OCI-LY3 (cell line): ENCODE data around the gene ADRB2.

Experiments used
- H2AFZ ChIP-seq: fragments of 200-600, 300-600 bp; shearing (Covaris generic); 2 replicates; pipeline ENCODE4 v1.6.0; 2014; ENCODE audit warnings: antibody characterized with exemption, low read depth, low read length
- H3K27ac ChIP-seq: fragments of 200-600, 300-600 bp; sonication (generic); 2 replicates; pipeline ENCODE4 v1.5.1; 2014; ENCODE audit warnings: mild to moderate bottlenecking, low read length, moderate library complexity, mixed read lengths
- H3K27me3 ChIP-seq: fragments of 200-600, 300-600 bp; sonication (generic); 2 replicates; pipeline ENCODE4 v1.6.1; 2014; ENCODE audit warnings: low read depth, low read length, mixed read lengths
- H3K36me3 ChIP-seq: fragments of 200-600, 300-600 bp; sonication (generic); replicated peaks from 2 replicates; pipeline ENCODE3; 2014; ENCODE audit warnings: low read depth, low read length, mixed read lengths
- H3K4me1 ChIP-seq: fragments of 300-600, 200-600 bp; sonication (generic); 2 replicates; pipeline ENCODE4 v1.6.1; 2014; ENCODE audit warnings: low read length, mixed read lengths
- H3K4me2 ChIP-seq: fragments of 200-600, 300-600 bp; sonication (generic); 2 replicates; pipeline ENCODE4 v1.6.1; 2014; ENCODE audit warnings: low read length, mixed read lengths
- H3K4me3 ChIP-seq: fragments of 300-600, 200-600 bp; sonication (generic); 2 replicates; pipeline ENCODE4 v1.5.1; 2014; ENCODE audit warnings: antibody characterized with exemption, mild to moderate bottlenecking, low read length, moderate library complexity
- H3K79me2 ChIP-seq: fragments of 300-600, 200-600 bp; shearing (Covaris generic); 2 replicates; pipeline ENCODE4 v1.6.1; 2014; ENCODE audit warnings: mild to moderate bottlenecking, low read length, mixed read lengths
- H3K9ac ChIP-seq: fragments of 300-600, 200-600 bp; shearing (Covaris generic); 2 replicates; pipeline ENCODE4 v1.6.0; 2014; ENCODE audit warnings: mild to moderate bottlenecking, low read length, moderate library complexity
- H3K9me3 ChIP-seq: fragments of 200-600, 300-600 bp; shearing (Covaris generic); 2 replicates; pipeline ENCODE4 v1.6.1; 2014; ENCODE audit warnings: low read length, mixed read lengths; ENCODE audit not compliant: insufficient read depth
- H4K20me1 ChIP-seq: fragments of 200-600, 300-600 bp; sonication (generic); 2 replicates; pipeline ENCODE4 v1.6.1; 2016; ENCODE audit warnings: low read length, mixed read lengths; ENCODE audit not compliant: insufficient read depth
- CTCF ChIP-seq: fragments of 200-600, 300-600 bp; sonication (generic); IDR thresholded peaks from 2 replicates; pipeline ENCODE4 v1.5.1; 2014; ENCODE audit warnings: antibody characterized with exemption, low read length, low read depth
- EZH2phosphoT487 ChIP-seq: fragments of 200-600 bp; shearing (Covaris generic); IDR thresholded peaks from 2 replicates; pipeline ENCODE4 v1.6.1; 2018; ENCODE audit warnings: antibody characterized with exemption, mixed run types, low read depth

Gene ADRB2

GRCh38 chr5:148808864-148809642 is 17.4 kb upstream of the ADRB2 start:
- H3K27ac ChIP-seq: peak overlapping the region; percentile 88
- peaks cover 7% of the 10 kb centered on the region for H3K27me3 ChIP-seq
- no peaks in the 10 kb centered on the region for H3K36me3 ChIP-seq
- peaks cover 73% of the 10 kb centered on the region for H3K4me1 ChIP-seq
- H3K9ac ChIP-seq: peak overlapping the region; percentile 26; the same call in 1 of the 2 replicates
- TF ChIP-seq EZH2phosphoT487: no peak
- TF ChIP-seq CTCF: no peak
- no peaks in the 10 kb centered on the region for H3K9me3 ChIP-seq
- no peaks in the 10 kb centered on the region for H3K79me2 ChIP-seq
- H2AFZ ChIP-seq: no peak overlapping the region
- H3K4me2 ChIP-seq: peak overlapping the region; percentile 82
- peak overlapping the region; percentile 76 for H3K4me3 ChIP-seq
- H4K20me1 ChIP-seq: no peaks in the 10 kb centered on the region

GRCh38 chr5:148809781-148810524 is 16.5 kb upstream of the ADRB2 start:
- peaks cover 7% of the 10 kb centered on the region for H3K27me3 ChIP-seq
- TF ChIP-seq CTCF: no peak
- TF ChIP-seq EZH2phosphoT487: no peak
- H3K36me3 ChIP-seq: no peaks in the 10 kb centered on the region
- H3K79me2 ChIP-seq: no peaks in the 10 kb centered on the region
- no peaks in the 10 kb centered on the region for H4K20me1 ChIP-seq
- peak overlapping the region; percentile 76 for H3K4me3 ChIP-seq
- no peak overlapping the region for H2AFZ ChIP-seq
- H3K27ac ChIP-seq: peak overlapping the region; percentile 88; the same call in 1 of the 2 replicates
- peak overlapping the region; percentile 26; the same call in 1 of the 2 replicates for H3K9ac ChIP-seq
- peak overlapping the region; percentile 82 for H3K4me2 ChIP-seq
- no peaks in the 10 kb centered on the region for H3K9me3 ChIP-seq
- peaks cover 65% of the 10 kb centered on the region for H3K4me1 ChIP-seq

GRCh38 chr5:148810823-148811222 is 15.6 kb upstream of the ADRB2 start:
- H3K4me2 ChIP-seq: peak overlapping the region; percentile 82; the same call in 1 of the 2 replicates
- no peak overlapping the region for H3K27ac ChIP-seq
- H3K4me1 ChIP-seq: peaks cover 57% of the 10 kb centered on the region
- no peak for TF ChIP-seq EZH2phosphoT487
- no peak for TF ChIP-seq CTCF
- H3K9ac ChIP-seq: no peak overlapping the region
- H3K79me2 ChIP-seq: no peaks in the 10 kb centered on the region
- no peaks in the 10 kb centered on the region for H4K20me1 ChIP-seq
- no peak overlapping the region for H2AFZ ChIP-seq
- peaks cover 15% of the 10 kb centered on the region for H3K27me3 ChIP-seq
- no peaks in the 10 kb centered on the region for H3K36me3 ChIP-seq
- H3K9me3 ChIP-seq: no peaks in the 10 kb centered on the region
- H3K4me3 ChIP-seq: no peak overlapping the region

GRCh38 chr5:148811756-148812155 is 14.7 kb upstream of the ADRB2 start:
- peaks cover 15% of the 10 kb centered on the region for H3K27me3 ChIP-seq
- H3K9ac ChIP-seq: no peak overlapping the region
- H3K36me3 ChIP-seq: no peaks in the 10 kb centered on the region
- H3K4me2 ChIP-seq: no peak overlapping the region
- peaks cover 56% of the 10 kb centered on the region for H3K4me1 ChIP-seq
- no peaks in the 10 kb centered on the region for H3K9me3 ChIP-seq
- no peak overlapping the region for H2AFZ ChIP-seq
- H3K4me3 ChIP-seq: no peak overlapping the region
- no peak overlapping the region for H3K27ac ChIP-seq
- TF ChIP-seq EZH2phosphoT487 (no peak), CTCF (no peak)
- H4K20me1 ChIP-seq: no peaks in the 10 kb centered on the region
- H3K79me2 ChIP-seq: no peaks in the 10 kb centered on the region
